KMS-11 (cell line): ENCODE data around the gene UBN1.

Experiments
- H2AFZ ChIP-seq: fragments of 200-600 bp; sonication (generic); 2 replicates; pipeline ENCODE4 v1.6.1; 2016; ENCODE audit warnings: antibody characterized with exemption, mixed run types, low read depth
- H3K27ac ChIP-seq: fragments of 200-600 bp; sonication (generic); 2 replicates; pipeline ENCODE4 v1.6.1; 2016; ENCODE audit warnings: mild to moderate bottlenecking, mixed run types
- H3K27me3 ChIP-seq: fragments of 200-600 bp; sonication (generic); 2 replicates; pipeline ENCODE4 v1.6.1; 2017; ENCODE audit warnings: mild to moderate bottlenecking, low read depth, mixed run types, moderate library complexity; ENCODE audit not compliant: insufficient read depth
- H3K36me3 ChIP-seq: fragments of 200-600 bp; sonication (generic); 2 replicates; pipeline ENCODE4 v1.6.1; 2017; ENCODE audit warnings: mild to moderate bottlenecking, mixed run types; ENCODE audit not compliant: insufficient read depth
- H3K4me1 ChIP-seq: fragments of 200-600 bp; sonication (generic); 2 replicates; pipeline ENCODE4 v1.6.1; 2016; ENCODE audit warnings: mild to moderate bottlenecking, low read depth, mixed run types; ENCODE audit not compliant: poor library complexity, severe bottlenecking
- H3K4me2 ChIP-seq: fragments of 200-600 bp; sonication (generic); 2 replicates; pipeline ENCODE4 v1.7.0; 2016; ENCODE audit warnings: mild to moderate bottlenecking, mixed run types
- H3K4me3 ChIP-seq: fragments of 200-600 bp; sonication (generic); IDR thresholded peaks from 2 replicates; pipeline ENCODE4 v1.6.1; 2017; ENCODE audit warnings: low read depth, low read length, mixed read lengths; ENCODE audit not compliant: insufficient read depth
- H3K79me2 ChIP-seq: fragments of 200-600 bp; sonication (generic); 2 replicates; pipeline ENCODE4 v1.6.1; 2016; ENCODE audit warnings: low read depth, mixed run types; ENCODE audit not compliant: insufficient read depth
- H3K9ac ChIP-seq: fragments of 200-600 bp; sonication (generic); 2 replicates; pipeline ENCODE4 v1.6.1; 2016; ENCODE audit warnings: mild to moderate bottlenecking, mixed run types
- H4K20me1 ChIP-seq: fragments of 200-600 bp; sonication (generic); 2 replicates; pipeline ENCODE4 v1.6.1; 2016; ENCODE audit warnings: mild to moderate bottlenecking, mixed run types; ENCODE audit not compliant: insufficient read depth
- TF ChIP-seq, protein P1 (sequence below): fragments of 200-600 bp; sonication (generic); conservative IDR thresholded peaks from 2 replicates; pipeline ENCODE4 v1.6.1; 2017; ENCODE audit warnings: low read depth, mild to moderate bottlenecking, antibody characterized with exemption, low read length, moderate library complexity, mixed read lengths

UBN1 gene

DNA sequence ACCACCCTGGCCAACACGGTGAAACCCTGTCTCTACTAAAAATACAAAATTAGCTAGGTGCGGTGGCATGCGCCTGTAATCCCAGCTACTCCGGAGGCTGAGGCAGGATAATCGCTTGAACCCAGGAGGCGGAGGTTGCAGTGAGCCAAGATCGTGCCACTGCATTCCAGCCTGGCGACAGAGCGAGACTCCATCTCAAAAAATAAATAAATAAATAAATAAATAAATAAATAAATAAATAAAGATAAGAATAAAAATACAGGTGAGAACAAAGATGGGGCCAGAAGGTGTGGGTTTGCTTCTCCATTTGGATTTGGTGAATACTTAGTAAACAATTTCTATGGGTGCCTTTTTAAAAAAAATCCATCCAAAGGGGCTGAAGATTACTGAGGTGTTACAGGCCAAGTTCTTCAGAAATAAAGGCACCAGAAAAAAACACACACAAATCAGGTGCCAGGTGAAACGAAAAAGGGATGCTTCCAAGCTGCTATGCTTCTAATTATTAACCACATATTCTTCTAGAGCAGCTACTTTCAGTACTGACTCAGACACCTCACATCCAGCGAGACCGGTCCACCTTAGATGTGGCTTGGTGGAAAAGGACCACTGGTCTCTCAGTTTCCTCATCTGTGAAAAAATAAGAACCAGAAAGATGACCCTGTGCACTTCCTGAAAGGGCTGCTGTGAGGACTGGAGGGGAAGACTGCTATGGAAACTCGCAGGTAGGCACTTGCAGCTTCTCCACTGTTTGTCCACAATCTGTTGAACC, 9.4 kb upstream of the UBN1 start:
- Histone ChIP-seq H4K20me1 (no peaks in the 10 kb centered on the region), H3K9ac (no peak overlapping the region), H3K36me3 (peaks cover 10% of the 10 kb centered on the region; the same call in 1 of the 2 replicates), H3K27ac (peak overlapping the region; percentile 18; the same call in 1 of the 2 replicates), H3K27me3 (no peaks in the 10 kb centered on the region), H3K79me2 (peaks cover 7% of the 10 kb centered on the region), H3K4me3 (no peak overlapping the region), H3K4me1 (peaks cover 63% of the 10 kb centered on the region), H2AFZ (no peak overlapping the region), H3K4me2 (peak overlapping the region; percentile 7; the same call in 1 of the 2 replicates)
- TF ChIP-seq, protein P1, sequence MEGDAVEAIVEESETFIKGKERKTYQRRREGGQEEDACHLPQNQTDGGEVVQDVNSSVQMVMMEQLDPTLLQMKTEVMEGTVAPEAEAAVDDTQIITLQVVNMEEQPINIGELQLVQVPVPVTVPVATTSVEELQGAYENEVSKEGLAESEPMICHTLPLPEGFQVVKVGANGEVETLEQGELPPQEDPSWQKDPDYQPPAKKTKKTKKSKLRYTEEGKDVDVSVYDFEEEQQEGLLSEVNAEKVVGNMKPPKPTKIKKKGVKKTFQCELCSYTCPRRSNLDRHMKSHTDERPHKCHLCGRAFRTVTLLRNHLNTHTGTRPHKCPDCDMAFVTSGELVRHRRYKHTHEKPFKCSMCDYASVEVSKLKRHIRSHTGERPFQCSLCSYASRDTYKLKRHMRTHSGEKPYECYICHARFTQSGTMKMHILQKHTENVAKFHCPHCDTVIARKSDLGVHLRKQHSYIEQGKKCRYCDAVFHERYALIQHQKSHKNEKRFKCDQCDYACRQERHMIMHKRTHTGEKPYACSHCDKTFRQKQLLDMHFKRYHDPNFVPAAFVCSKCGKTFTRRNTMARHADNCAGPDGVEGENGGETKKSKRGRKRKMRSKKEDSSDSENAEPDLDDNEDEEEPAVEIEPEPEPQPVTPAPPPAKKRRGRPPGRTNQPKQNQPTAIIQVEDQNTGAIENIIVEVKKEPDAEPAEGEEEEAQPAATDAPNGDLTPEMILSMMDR = no peak

DNA sequence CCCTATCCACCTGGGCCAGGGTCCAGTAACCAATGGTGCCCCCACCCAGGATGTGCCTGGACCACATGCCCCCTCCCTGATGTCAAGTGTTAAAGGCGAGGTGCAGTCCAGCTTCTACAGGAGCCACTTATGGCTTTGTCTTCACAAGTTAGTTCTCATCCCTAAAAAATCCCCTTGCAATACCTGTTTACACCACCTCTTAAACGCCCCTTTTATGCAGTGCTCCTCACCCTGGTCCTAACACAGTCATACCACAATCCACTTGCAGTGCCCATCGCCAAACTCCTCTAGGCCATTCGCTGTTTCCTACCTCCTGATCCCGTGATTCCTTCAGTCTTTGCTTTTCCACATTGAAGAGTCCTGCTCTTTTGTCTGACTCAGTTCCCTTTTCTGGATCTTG, 7.3 kb upstream of the UBN1 start:
- Histone ChIP-seq H3K79me2 (peaks cover 24% of the 10 kb centered on the region), H2AFZ (no peak overlapping the region), H3K4me3 (no peak overlapping the region), H3K4me1 (peaks cover 44% of the 10 kb centered on the region), H3K4me2 (no peak overlapping the region), H3K27me3 (no peaks in the 10 kb centered on the region), H3K27ac (no peak overlapping the region), H3K36me3 (peaks cover 14% of the 10 kb centered on the region; the same call in 1 of the 2 replicates), H3K9ac (no peak overlapping the region), H4K20me1 (no peaks in the 10 kb centered on the region)
- TF ChIP-seq, protein P1 = no peak

DNA sequence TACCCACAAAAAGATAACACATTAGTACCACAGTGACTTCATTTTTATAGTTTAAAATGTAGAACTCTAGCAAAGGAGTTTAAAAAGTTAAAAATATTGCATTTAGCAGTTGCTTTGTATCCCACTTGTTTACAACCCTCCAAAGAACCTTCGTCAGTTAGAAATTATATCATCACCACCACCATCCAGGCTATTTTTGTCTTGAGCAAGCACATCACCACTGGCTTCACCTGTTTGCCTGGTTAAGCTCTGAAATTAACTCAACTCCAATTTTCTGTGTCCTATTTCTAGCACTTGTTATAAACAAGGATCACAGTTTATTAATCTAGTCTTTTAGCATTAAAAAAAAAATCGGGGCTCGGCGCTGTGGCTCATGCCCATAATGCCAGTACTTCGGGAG, 6.3 kb upstream of the UBN1 start:
- no peak overlapping the region for H3K4me2 ChIP-seq
- peaks cover 35% of the 10 kb centered on the region for H3K79me2 ChIP-seq
- no peak overlapping the region for H3K27ac ChIP-seq
- H3K27me3 ChIP-seq = no peaks in the 10 kb centered on the region
- H3K36me3 ChIP-seq = peaks cover 15% of the 10 kb centered on the region; the same call in 1 of the 2 replicates
- TF ChIP-seq, protein P1 = no peak
- no peak overlapping the region for H3K4me3 ChIP-seq
- no peaks in the 10 kb centered on the region for H4K20me1 ChIP-seq
- H2AFZ ChIP-seq = no peak overlapping the region
- H3K9ac ChIP-seq = no peak overlapping the region
- H3K4me1 ChIP-seq = peaks cover 48% of the 10 kb centered on the region

DNA sequence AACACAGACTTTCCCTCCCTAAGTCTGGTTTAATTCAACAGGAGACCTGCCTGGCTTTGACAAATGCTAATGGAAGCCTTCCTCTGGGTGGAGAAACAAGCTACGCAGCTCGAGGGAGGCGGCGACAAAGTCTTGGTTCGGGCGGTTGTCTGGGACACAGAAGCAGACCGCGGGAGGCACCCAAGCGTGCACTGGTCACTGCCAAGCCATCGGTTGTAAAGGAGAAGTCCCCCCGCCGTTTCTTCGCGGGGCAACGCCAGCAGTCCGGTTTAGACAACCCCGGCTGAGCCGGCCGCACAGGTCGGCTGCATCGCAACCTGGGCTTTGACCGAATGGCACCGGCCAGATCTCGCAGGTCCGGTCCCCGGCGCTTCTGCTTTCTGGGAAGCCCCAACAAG, 779 bp upstream of the UBN1 start:
- Histone ChIP-seq H3K27me3 (no peaks in the 10 kb centered on the region), H3K36me3 (peaks cover 15% of the 10 kb centered on the region; the same call in 1 of the 2 replicates), H3K79me2 (peaks cover 75% of the 10 kb centered on the region), H2AFZ (peak overlapping the region; percentile 69), H3K9ac (peak overlapping the region; percentile 90), H3K27ac (peak overlapping the region; percentile 77), H3K4me3 (no peak overlapping the region), H4K20me1 (peaks cover 7% of the 10 kb centered on the region), H3K4me2 (peak overlapping the region; percentile 77), H3K4me1 (peaks cover 41% of the 10 kb centered on the region)
- TF ChIP-seq, protein P1 = no peak
